Caco-2 (cell line): Measurements from ENCODE around the gene CEP72. TPM values are rescaled to one million over a fixed set of nuclear protein-coding genes. Genes with fewer than 3 reads are reported as not detected.

Experiments
- BruUV-seq: library from RNA; stranded (reverse); fragments of 400-500 nt; replicated peaks from 2 replicates; lab custom pipeline; 2021; lab: Mats Ljungman, UMichigan
- CTCF ChIA-PET: fragments of 300-600 bp; sonication (Branson Sonifier 250); formaldehyde crosslinking; loops from one replicate; lab custom pipeline; 2022; ENCODE audit warnings: antibody characterized with exemption; lab: Charles Lee
- POLR2A ChIA-PET: fragments of 300-600 bp; sonication (Branson Sonifier 250); formaldehyde crosslinking; loops from one replicate; lab custom pipeline; 2022; ENCODE audit warnings: antibody characterized with exemption; lab: Charles Lee
- DNase-seq, 2 experiments: peaks; one replicate each; pipeline versions ENCODE4 v3.0.0 to v3.0.0-alpha.2; 2020 to 2022
- H3K27me3 ChIP-seq: replicated peaks from 2 replicates; pipeline ENCODE4 v1.6.0; 2011; ENCODE audit warnings: low read length; ENCODE audit not compliant: control insufficient read depth, insufficient read depth
- H3K36me3 ChIP-seq: 2 replicates; pipeline ENCODE4 v1.5.1; 2011; ENCODE audit warnings: low read length; ENCODE audit not compliant: control insufficient read depth, insufficient read depth
- H3K4me1 ChIP-seq: fragments of 250-450 bp; sonication (Bioruptor Pico); 2 replicates; pipeline ENCODE4 v1.5.1; 2020; ENCODE audit warnings: mild to moderate bottlenecking
- H3K4me3 ChIP-seq: 2 replicates; pipeline ENCODE4 v1.5.1; 2011; ENCODE audit warnings: low read depth, mild to moderate bottlenecking, control low read depth, low read length
- H3K9me3 ChIP-seq: fragments of 250-450 bp; sonication (Bioruptor Pico); 2 replicates; pipeline ENCODE4 v1.5.1; 2020; ENCODE audit warnings: mild to moderate bottlenecking, moderate library complexity
- H3K27ac Mint-ChIP-seq: one replicate; pipeline ENCODE4 v1.8.0; 2022; ENCODE audit warnings: mixed read lengths; ENCODE audit not compliant: unreplicated experiment
- H3K27me3 Mint-ChIP-seq: one replicate; pipeline ENCODE4 v1.8.0; 2022; ENCODE audit warnings: mixed read lengths; ENCODE audit not compliant: insufficient read depth, unreplicated experiment
- H3K36me3 Mint-ChIP-seq: one replicate; pipeline ENCODE4 v1.8.0; 2022; ENCODE audit warnings: mild to moderate bottlenecking, mixed read lengths; ENCODE audit not compliant: insufficient read depth, unreplicated experiment
- H3K4me1 Mint-ChIP-seq: one replicate; pipeline ENCODE4 v1.8.0; 2022; ENCODE audit warnings: low read depth, mixed read lengths; ENCODE audit not compliant: unreplicated experiment
- H3K4me3 Mint-ChIP-seq: one replicate; pipeline ENCODE4 v1.8.0; 2022; ENCODE audit warnings: mild to moderate bottlenecking, moderate library complexity, mixed read lengths; ENCODE audit not compliant: unreplicated experiment
- H3K9me3 Mint-ChIP-seq: one replicate; pipeline ENCODE4 v1.8.0; 2022; ENCODE audit warnings: mixed read lengths; ENCODE audit not compliant: unreplicated experiment
- CTCF ChIP-seq, 2 experiments: fragments of 200-600 bp in 1 of 2; IDR thresholded peaks; 1 replicate in 1 of 2; 2 replicates in 1 of 2; pipeline versions ENCODE4 v1.5.1 to v1.8.0; 2011 to 2022; ENCODE audit warnings: antibody characterized with exemption in 1 of 2, control low read depth in 1 of 2, inconsistent platforms in 1 of 2, low read depth in 1 of 2, low read length in 1 of 2, mild to moderate bottlenecking in 1 of 2, moderate library complexity in 1 of 2; ENCODE audit not compliant: insufficient read depth in 1 of 2, severe bottlenecking in 1 of 2, unreplicated experiment in 1 of 2
- intact Hi-C: fragments of 100-400 bp; cut with micrococcal nuclease; formaldehyde crosslinking; loops from one replicate; pipeline ENCODE4 v1.10.0; 2022; ENCODE audit not compliant: unreplicated experiment
- total RNA-seq: library from RNA; stranded (reverse); gene quantifications from 2 replicates; pipeline ENCODE4 v1.2.3, GENCODE V29; 2022

CEP72 gene
- total RNA-seq, 1 experiment from 2014 or later = 36.6 TPM

- H3K4me3 ChIP-seq = no peak overlapping the region
- H3K27me3 ChIP-seq = no peaks in the 10 kb centered on the region
- no TSS peak for BruUV-seq
- ChIA-PET POLR2A (no interaction called here), CTCF (no interaction called here)
- H3K4me1 ChIP-seq = no peaks in the 10 kb centered on the region
- Mint-ChIP-seq H3K27me3 (no peaks in the 10 kb centered on the region), H3K4me3 (no peak overlapping the region), H3K36me3 (peaks cover 52% of the 10 kb centered on the region), H3K4me1 (no peaks in the 10 kb centered on the region), H3K9me3 (peaks cover 6% of the 10 kb centered on the region), H3K27ac (no peak overlapping the region)
- intact Hi-C loops = no loop called here
- no peak for DNase-seq
- peaks cover 5% of the 10 kb centered on the region for H3K36me3 ChIP-seq
- no peaks in the 10 kb centered on the region for H3K9me3 ChIP-seq
- no peak for TF ChIP-seq CTCF (IDR thresholded peaks at IDR 0.05; ENCODE audit: insufficient read depth in 1 of 2, low read depth in 1 of 2, low read length in 1 of 2, severe bottlenecking in 1 of 2, unreplicated experiment in 1 of 2)
These were observed 52.3 kb downstream of the CEP72 start for GRCh38 chr5:664343-664993.

- H3K27me3 Mint-ChIP-seq = no peaks in the 10 kb centered on the region
- ChIA-PET CTCF (no interaction called here), POLR2A (no interaction called here)
- Histone ChIP-seq H3K4me3 (no peak overlapping the region), H3K36me3 (peaks cover 3% of the 10 kb centered on the region), H3K27me3 (no peaks in the 10 kb centered on the region), H3K9me3 (no peaks in the 10 kb centered on the region), H3K4me1 (no peaks in the 10 kb centered on the region)
- H3K4me1 Mint-ChIP-seq = no peaks in the 10 kb centered on the region
- intact Hi-C loops = no loop called here
- no peak overlapping the region for H3K27ac Mint-ChIP-seq
- peaks cover 6% of the 10 kb centered on the region for H3K9me3 Mint-ChIP-seq
- no peak overlapping the region for H3K4me3 Mint-ChIP-seq
- DNase-seq = no peak
- peaks cover 48% of the 10 kb centered on the region for H3K36me3 Mint-ChIP-seq
- no peak for TF ChIP-seq CTCF (IDR thresholded peaks at IDR 0.05; ENCODE audit: insufficient read depth in 1 of 2, low read depth in 1 of 2, low read length in 1 of 2, severe bottlenecking in 1 of 2, unreplicated experiment in 1 of 2)
- BruUV-seq = no TSS peak
These were observed 52.8 kb downstream of the CEP72 start for GRCh38 chr5:664994-665360.

GRCh38 chr5:665541-665955, 53.4 kb downstream of the CEP72 start:
- H3K4me1 Mint-ChIP-seq = no peaks in the 10 kb centered on the region
- peaks cover 42% of the 10 kb centered on the region for H3K36me3 Mint-ChIP-seq
- Histone ChIP-seq H3K4me3 (no peak overlapping the region), H3K4me1 (no peaks in the 10 kb centered on the region), H3K9me3 (no peaks in the 10 kb centered on the region), H3K36me3 (peaks cover 3% of the 10 kb centered on the region), H3K27me3 (no peaks in the 10 kb centered on the region)
- no TSS peak for BruUV-seq
- TF ChIP-seq CTCF (IDR thresholded peaks at IDR 0.05; ENCODE audit: insufficient read depth in 1 of 2, low read depth in 1 of 2, low read length in 1 of 2, severe bottlenecking in 1 of 2, unreplicated experiment in 1 of 2) = no peak
- H3K27ac Mint-ChIP-seq = no peak overlapping the region
- no peak for DNase-seq
- CTCF ChIA-PET = no interaction called here
- peaks cover 6% of the 10 kb centered on the region for H3K9me3 Mint-ChIP-seq
- POLR2A ChIA-PET = no interaction called here
- intact Hi-C loops = no loop called here
- H3K4me3 Mint-ChIP-seq = no peak overlapping the region
- H3K27me3 Mint-ChIP-seq = no peaks in the 10 kb centered on the region
